Neural progenitor cell (in vitro differentiated cells): ENCODE measurements around the gene HMGB4.

Source experiments
- CTCF ChIP-seq: fragments of 200-600 bp; sonication (generic); IDR thresholded peaks from 2 replicates; pipeline ENCODE4 v1.5.1; 2017; ENCODE audit warnings: antibody characterized with exemption, mild to moderate bottlenecking
- EZH2 ChIP-seq: fragments of 200-600 bp; sonication (generic); IDR thresholded peaks from 2 replicates; pipeline ENCODE4 v1.6.1; 2017; ENCODE audit warnings: antibody characterized with exemption, mild to moderate bottlenecking, moderate library complexity
- EZH2phosphoT487 ChIP-seq: fragments of 200-600 bp; sonication (generic); IDR thresholded peaks from 2 replicates; pipeline ENCODE4 v1.6.1; 2017; ENCODE audit warnings: antibody characterized with exemption

GRCh38 chr1:33850481-33850880, 13.4 kb upstream of the HMGB4 start:
- TF ChIP-seq CTCF: no peak
- no peak for TF ChIP-seq EZH2
- TF ChIP-seq EZH2phosphoT487: no peak
